ENCODE measurements around the gene SP8.

The SP8 gene

GRCh38 chr7:20795361-20795760 lies 8.7 kb upstream of the SP8 start:
- Histone ChIP-seq H3K9me3 (ENCODE audit: control insufficient read depth, low read length) (no peaks in the 10 kb centered on the region), H3K27ac (ENCODE audit: insufficient read depth, low read depth, low read length, poor library complexity, severe bottlenecking) (no peak overlapping the region), H3K36me3 (ENCODE audit: control insufficient read depth, insufficient read depth, low read length) (no peaks in the 10 kb centered on the region), H3K4me1 (ENCODE audit: control insufficient read depth, insufficient read depth, low read length) (peaks cover 53% of the 10 kb centered on the region), H3K4me3 (ENCODE audit: insufficient read depth, low read depth, low read length) (no peak overlapping the region), H3K27me3 (ENCODE audit: control insufficient read depth, insufficient read depth, low read length, poor library complexity, severe bottlenecking) (peaks cover 90% of the 10 kb centered on the region)
- 27 to 33% methylated on average over 10 of the region's 10 CpGs for WGBS, 2 experiments

- no peaks in the 10 kb centered on the region for H3K36me3 ChIP-seq (ENCODE audit: control insufficient read depth, insufficient read depth, low read length)
- no peaks in the 10 kb centered on the region for H3K9me3 ChIP-seq (ENCODE audit: control insufficient read depth, low read length)
- 14% methylated on average over 13 of the region's 13 CpGs for WGBS, 2 experiments
- H3K27ac ChIP-seq (ENCODE audit: insufficient read depth, low read depth, low read length, poor library complexity, severe bottlenecking) = no peak overlapping the region
- H3K4me1 ChIP-seq (ENCODE audit: control insufficient read depth, insufficient read depth, low read length) = peaks cover 56% of the 10 kb centered on the region
- H3K4me3 ChIP-seq (ENCODE audit: insufficient read depth, low read depth, low read length) = no peak overlapping the region
- peaks cover 93% of the 10 kb centered on the region for H3K27me3 ChIP-seq (ENCODE audit: control insufficient read depth, insufficient read depth, low read length, poor library complexity, severe bottlenecking)
Measured at GRCh38 chr7:20794676-20795075, 8.0 kb upstream of the SP8 start.

- Histone ChIP-seq H3K9me3 (ENCODE audit: control insufficient read depth, low read length) (no peaks in the 10 kb centered on the region), H3K36me3 (ENCODE audit: control insufficient read depth, insufficient read depth, low read length) (no peaks in the 10 kb centered on the region), H3K27ac (ENCODE audit: insufficient read depth, low read depth, low read length, poor library complexity, severe bottlenecking) (no peak overlapping the region), H3K4me3 (ENCODE audit: insufficient read depth, low read depth, low read length) (peak overlapping the region; percentile 37), H3K4me1 (ENCODE audit: control insufficient read depth, insufficient read depth, low read length) (peaks cover 59% of the 10 kb centered on the region), H3K27me3 (ENCODE audit: control insufficient read depth, insufficient read depth, low read length, poor library complexity, severe bottlenecking) (peaks cover 96% of the 10 kb centered on the region)
- 0 to 2% methylated on average over 14 to 15 of the region's 15 CpGs for WGBS, 2 experiments
Measured at GRCh38 chr7:20793694-20794394, 7.2 kb upstream of the SP8 start.

DNA sequence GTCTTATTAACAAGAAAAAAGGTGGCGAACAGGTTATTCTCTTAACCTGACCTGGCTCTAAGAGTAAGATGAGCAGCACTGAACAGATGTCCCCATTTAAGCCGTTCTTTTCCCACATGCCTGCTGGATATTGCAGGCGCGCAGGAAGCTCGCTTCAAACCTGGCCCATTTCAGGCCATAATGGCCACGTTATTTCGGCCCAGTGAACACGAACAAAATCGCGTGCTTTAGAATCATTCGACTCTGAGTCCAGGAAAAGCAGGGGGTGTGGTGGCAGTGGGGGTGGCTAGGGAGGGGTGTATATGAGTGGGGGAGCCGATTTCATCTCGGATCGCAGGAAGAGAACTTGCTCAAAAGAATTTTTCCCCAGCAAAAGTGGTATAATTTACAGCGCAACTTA lies 6.6 kb upstream of the SP8 start:
- H3K9me3 ChIP-seq (ENCODE audit: control insufficient read depth, low read length) = no peaks in the 10 kb centered on the region
- peaks cover 96% of the 10 kb centered on the region for H3K27me3 ChIP-seq (ENCODE audit: control insufficient read depth, insufficient read depth, low read length, poor library complexity, severe bottlenecking)
- H3K4me3 ChIP-seq (ENCODE audit: insufficient read depth, low read depth, low read length) = peak overlapping the region; percentile 37
- no peak overlapping the region for H3K27ac ChIP-seq (ENCODE audit: insufficient read depth, low read depth, low read length, poor library complexity, severe bottlenecking)
- H3K4me1 ChIP-seq (ENCODE audit: control insufficient read depth, insufficient read depth, low read length) = peaks cover 65% of the 10 kb centered on the region
- H3K36me3 ChIP-seq (ENCODE audit: control insufficient read depth, insufficient read depth, low read length) = no peaks in the 10 kb centered on the region
- whole genome bisulfite sequencing, 2 experiments = 3 to 4% methylated on average over 15 of the region's 15 CpGs

DNA sequence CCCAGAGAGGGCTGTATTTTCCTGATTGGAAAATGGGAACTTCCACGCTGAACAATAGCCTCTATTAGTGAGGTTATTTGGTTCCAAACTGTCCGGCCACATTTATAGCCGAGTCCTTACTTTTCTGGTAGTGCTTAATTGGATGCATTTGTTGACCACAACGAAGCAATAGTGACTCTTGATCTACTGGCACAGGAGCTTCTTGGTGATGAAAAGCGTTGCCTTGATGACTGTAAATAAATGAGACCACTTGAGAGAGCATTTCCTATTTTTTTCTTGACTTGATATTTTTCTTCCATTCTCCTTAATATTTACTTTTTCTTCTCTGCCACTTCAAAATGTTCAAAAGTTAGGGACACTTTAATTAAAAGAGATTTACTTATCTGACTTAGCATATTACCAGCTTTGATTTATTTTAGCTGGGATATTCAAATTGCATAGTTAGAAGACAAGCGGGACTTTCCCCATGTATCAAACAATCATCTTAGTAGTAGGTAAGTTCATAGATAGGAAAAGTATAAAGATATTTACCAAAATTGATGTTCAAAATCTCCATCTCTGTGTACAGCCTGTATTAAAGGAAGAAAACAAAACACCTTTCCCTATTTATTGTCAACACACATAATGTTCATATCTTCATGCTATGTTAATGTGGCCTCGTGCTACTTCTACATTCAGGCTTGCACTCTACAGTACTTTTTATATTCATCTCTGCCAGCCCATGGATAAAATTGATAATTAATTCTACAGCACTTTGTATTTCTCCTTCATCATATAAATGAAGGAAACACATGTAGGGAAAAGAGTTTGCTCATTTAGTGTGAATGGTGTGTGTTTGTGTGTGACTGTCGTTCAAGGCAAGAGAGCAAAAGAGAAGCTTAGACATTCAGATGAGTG lies 5.1 kb upstream of the SP8 start:
- Histone ChIP-seq H3K4me1 (ENCODE audit: control insufficient read depth, insufficient read depth, low read length) (peaks cover 66% of the 10 kb centered on the region), H3K9me3 (ENCODE audit: control insufficient read depth, low read length) (no peaks in the 10 kb centered on the region), H3K27ac (ENCODE audit: insufficient read depth, low read depth, low read length, poor library complexity, severe bottlenecking) (peak overlapping the region; percentile 84), H3K36me3 (ENCODE audit: control insufficient read depth, insufficient read depth, low read length) (no peaks in the 10 kb centered on the region), H3K4me3 (ENCODE audit: insufficient read depth, low read depth, low read length) (peak overlapping the region; percentile 36), H3K27me3 (ENCODE audit: control insufficient read depth, insufficient read depth, low read length, poor library complexity, severe bottlenecking) (peaks cover 98% of the 10 kb centered on the region)
- WGBS, 2 experiments = 10 to 11% methylated on average over 7 of the region's 8 CpGs

- Histone ChIP-seq H3K9me3 (ENCODE audit: control insufficient read depth, low read length) (no peaks in the 10 kb centered on the region), H3K27me3 (ENCODE audit: control insufficient read depth, insufficient read depth, low read length, poor library complexity, severe bottlenecking) (peaks cover 92% of the 10 kb centered on the region), H3K36me3 (ENCODE audit: control insufficient read depth, insufficient read depth, low read length) (no peaks in the 10 kb centered on the region), H3K4me1 (ENCODE audit: control insufficient read depth, insufficient read depth, low read length) (peaks cover 54% of the 10 kb centered on the region), H3K4me3 (ENCODE audit: insufficient read depth, low read depth, low read length) (no peak overlapping the region), H3K27ac (ENCODE audit: insufficient read depth, low read depth, low read length, poor library complexity, severe bottlenecking) (no peak overlapping the region)
- 11 to 17% methylated on average over 3 to 5 of the region's 5 CpGs for WGBS, 2 experiments
Measured at GRCh38 chr7:20790375-20790774, 3.7 kb upstream of the SP8 start.

GRCh38 chr7:20788420-20788990 lies 1.8 kb upstream of the SP8 start:
- peaks cover 40% of the 10 kb centered on the region for H3K4me1 ChIP-seq (ENCODE audit: control insufficient read depth, insufficient read depth, low read length)
- H3K9me3 ChIP-seq (ENCODE audit: control insufficient read depth, low read length) = no peaks in the 10 kb centered on the region
- peaks cover 13% of the 10 kb centered on the region for H3K36me3 ChIP-seq (ENCODE audit: control insufficient read depth, insufficient read depth, low read length)
- H3K27ac ChIP-seq (ENCODE audit: insufficient read depth, low read depth, low read length, poor library complexity, severe bottlenecking) = no peak overlapping the region
- peak overlapping the region; percentile 88 for H3K4me3 ChIP-seq (ENCODE audit: insufficient read depth, low read depth, low read length)
- 6 to 8% methylated on average over 9 of the region's 10 CpGs for WGBS, 2 experiments
- peaks cover 85% of the 10 kb centered on the region for H3K27me3 ChIP-seq (ENCODE audit: control insufficient read depth, insufficient read depth, low read length, poor library complexity, severe bottlenecking)

GRCh38 chr7:20787660-20788419 lies 1.2 kb upstream of the SP8 start:
- Histone ChIP-seq H3K4me3 (ENCODE audit: insufficient read depth, low read depth, low read length) (peak overlapping the region; percentile 88), H3K9me3 (ENCODE audit: control insufficient read depth, low read length) (no peaks in the 10 kb centered on the region), H3K27me3 (ENCODE audit: control insufficient read depth, insufficient read depth, low read length, poor library complexity, severe bottlenecking) (peaks cover 85% of the 10 kb centered on the region), H3K36me3 (ENCODE audit: control insufficient read depth, insufficient read depth, low read length) (peaks cover 13% of the 10 kb centered on the region), H3K4me1 (ENCODE audit: control insufficient read depth, insufficient read depth, low read length) (peaks cover 34% of the 10 kb centered on the region), H3K27ac (ENCODE audit: insufficient read depth, low read depth, low read length, poor library complexity, severe bottlenecking) (peak overlapping the region; percentile 83)
- WGBS, 2 experiments = 0 to 1% methylated on average over 20 to 21 of the region's 21 CpGs

GRCh38 chr7:20786421-20786778 lies 286 bp downstream of the SP8 start:
- Histone ChIP-seq H3K27me3 (ENCODE audit: control insufficient read depth, insufficient read depth, low read length, poor library complexity, severe bottlenecking) (peaks cover 72% of the 10 kb centered on the region), H3K4me3 (ENCODE audit: insufficient read depth, low read depth, low read length) (peak overlapping the region; percentile 88), H3K36me3 (ENCODE audit: control insufficient read depth, insufficient read depth, low read length) (peaks cover 13% of the 10 kb centered on the region), H3K9me3 (ENCODE audit: control insufficient read depth, low read length) (no peaks in the 10 kb centered on the region), H3K4me1 (ENCODE audit: control insufficient read depth, insufficient read depth, low read length) (peaks cover 25% of the 10 kb centered on the region), H3K27ac (ENCODE audit: insufficient read depth, low read depth, low read length, poor library complexity, severe bottlenecking) (peak overlapping the region; percentile 83)
- WGBS, 2 experiments = 0% methylated on average over 14 of the region's 14 CpGs
